GM21737 (cell line): ENCODE results near the gene THRB.
A peak's percentile ranks its signal among the peaks of the same experiment; 100 is the strongest.

Source experiments
- ATAC-seq: cut with Tn5 transposase; IDR thresholded peaks from one replicate; pipeline ENCODE4 v1.9.1; 2021; ENCODE audit warnings: mild to moderate bottlenecking, moderate library complexity; ENCODE audit not compliant: unreplicated experiment

Gene THRB

GRCh38 chr3:24242012-24242698 lies 252.5 kb downstream of the THRB start:
- no peak for ATAC-seq

- ATAC-seq = no peak
These were observed 254.3 kb downstream of the THRB start for GRCh38 chr3:24240306-24240705.

DNA sequence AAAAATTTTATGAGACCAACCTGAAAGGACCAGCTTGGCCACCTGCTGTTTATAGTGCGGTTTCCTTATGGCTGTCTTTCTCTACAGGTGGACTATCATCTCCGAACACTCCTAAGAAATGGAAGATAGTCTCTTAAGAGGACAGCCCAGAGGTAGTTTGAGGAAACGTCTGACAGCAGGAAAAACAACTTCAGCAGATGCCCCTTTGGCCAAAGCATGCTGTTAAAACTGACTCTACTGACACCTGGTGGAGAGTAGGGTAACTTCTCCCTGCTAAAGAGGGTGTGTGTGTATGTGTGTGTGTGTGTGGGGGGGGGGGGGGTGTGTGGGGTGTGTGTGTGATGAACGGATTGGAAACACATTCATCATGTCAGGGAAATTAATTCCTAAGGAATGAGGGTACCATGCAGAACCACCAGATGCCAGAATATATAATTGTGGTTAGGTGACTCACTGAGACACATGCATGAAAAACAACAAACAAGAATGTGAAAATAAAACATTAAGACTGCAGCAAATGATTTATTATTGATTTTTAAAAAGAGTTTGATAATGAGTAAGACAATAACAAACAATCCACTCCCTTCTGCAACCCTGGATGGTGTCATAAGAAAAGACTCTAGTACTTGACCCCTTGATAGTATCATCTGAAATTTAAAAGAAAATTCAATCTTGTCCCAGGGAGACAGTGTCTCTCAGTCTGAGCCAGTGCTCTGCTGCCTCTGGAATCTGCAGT lies 256.5 kb downstream of the THRB start:
- ATAC-seq = peak; percentile 69

DNA sequence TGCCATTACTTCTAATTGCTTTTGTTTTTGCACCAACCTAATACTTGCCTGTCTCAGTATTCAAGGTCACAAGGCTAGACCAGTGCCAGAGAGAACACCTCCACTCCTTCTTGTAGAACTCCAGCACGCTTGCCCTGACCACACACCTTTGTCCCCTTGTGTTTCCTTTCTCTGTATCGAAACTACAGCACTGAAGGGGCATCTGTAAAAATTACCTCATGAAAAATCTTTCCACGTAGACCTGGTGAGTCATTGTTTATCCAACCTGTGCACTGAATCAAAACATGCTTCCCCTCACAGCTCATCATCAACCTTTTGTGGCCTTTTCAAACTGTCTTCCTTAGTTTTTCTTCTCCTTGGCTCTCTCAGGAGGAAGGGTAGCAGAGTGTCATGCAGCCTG lies 259.5 kb downstream of the THRB start:
- ATAC-seq = no peak

- ATAC-seq = no peak
These were observed 261.9 kb downstream of the THRB start for GRCh38 chr3:24232784-24233183.

DNA sequence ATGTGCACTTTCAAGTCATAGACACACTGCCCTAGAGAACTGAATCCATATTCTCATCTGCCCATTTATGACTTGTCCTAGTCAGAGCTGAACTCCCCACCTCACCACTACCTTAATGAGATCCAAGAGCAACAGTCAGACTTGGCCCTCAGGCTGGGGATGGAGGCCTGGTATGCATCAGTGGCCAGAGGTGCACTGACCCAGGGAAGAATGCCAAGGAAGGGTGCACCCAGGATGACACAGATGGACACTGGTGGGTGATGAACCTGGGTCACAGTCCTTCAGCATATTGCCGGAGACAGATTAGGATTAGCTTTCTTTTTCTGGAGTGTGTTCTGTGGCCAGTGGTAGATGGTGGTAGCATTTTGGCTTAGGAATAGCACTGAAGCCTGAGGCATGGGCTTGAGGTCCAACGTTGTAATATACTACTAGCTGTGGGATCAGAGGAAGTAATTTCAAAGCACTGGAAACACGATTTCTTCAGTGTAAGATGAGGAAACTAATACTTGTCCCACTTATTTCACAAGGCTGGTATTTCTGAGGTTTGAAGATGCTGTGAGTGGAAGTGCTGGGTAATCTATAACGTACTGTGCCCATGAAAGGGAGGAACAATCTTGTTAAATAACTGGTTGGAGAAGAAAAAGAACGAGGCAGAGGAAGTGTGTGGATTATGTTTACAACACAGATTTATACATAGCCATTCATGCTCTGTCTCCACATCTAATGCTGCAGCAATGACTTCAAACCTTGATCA lies 265.0 kb downstream of the THRB start:
- ATAC-seq = no peak

- no peak for ATAC-seq
These were observed 267.0 kb downstream of the THRB start for GRCh38 chr3:24227635-24228034.

GRCh38 chr3:24226397-24226796 lies 268.3 kb downstream of the THRB start:
- no peak for ATAC-seq

- ATAC-seq = no peak
These were observed 269.2 kb downstream of the THRB start for GRCh38 chr3:24225385-24225950.

GRCh38 chr3:24224666-24225384 lies 269.8 kb downstream of the THRB start:
- no peak for ATAC-seq

DNA sequence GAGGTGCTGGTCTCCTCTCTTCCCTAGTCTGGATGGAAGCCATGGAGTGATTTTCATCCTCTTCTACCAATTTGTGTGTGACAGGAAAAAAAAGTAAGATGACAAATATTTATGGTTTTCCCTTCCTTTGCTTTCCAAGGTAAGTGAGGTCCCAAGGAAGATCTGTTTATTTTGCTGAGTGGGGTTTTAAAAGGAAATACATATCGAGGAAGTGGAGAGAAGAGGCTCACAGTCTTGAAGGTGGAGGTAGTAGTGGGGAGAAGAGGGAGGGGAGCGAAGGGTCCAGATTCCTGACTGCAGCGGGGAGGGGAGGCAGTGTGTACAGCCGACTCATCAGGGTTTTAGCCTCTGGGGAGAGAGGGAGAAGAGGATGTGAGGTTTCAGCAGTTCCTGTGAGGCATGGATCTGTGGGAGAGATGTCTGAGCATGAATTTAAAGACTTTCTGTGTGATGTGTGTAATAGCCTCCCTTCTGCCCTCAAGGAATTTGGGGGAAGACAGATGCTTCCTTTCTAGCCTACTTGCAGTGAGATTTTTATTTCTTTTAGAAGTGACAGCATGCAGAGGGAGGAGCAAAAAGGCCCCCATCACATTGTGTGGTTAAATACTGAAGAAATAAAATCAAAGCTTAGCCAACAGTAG lies 272.4 kb downstream of the THRB start:
- ATAC-seq = no peak

DNA sequence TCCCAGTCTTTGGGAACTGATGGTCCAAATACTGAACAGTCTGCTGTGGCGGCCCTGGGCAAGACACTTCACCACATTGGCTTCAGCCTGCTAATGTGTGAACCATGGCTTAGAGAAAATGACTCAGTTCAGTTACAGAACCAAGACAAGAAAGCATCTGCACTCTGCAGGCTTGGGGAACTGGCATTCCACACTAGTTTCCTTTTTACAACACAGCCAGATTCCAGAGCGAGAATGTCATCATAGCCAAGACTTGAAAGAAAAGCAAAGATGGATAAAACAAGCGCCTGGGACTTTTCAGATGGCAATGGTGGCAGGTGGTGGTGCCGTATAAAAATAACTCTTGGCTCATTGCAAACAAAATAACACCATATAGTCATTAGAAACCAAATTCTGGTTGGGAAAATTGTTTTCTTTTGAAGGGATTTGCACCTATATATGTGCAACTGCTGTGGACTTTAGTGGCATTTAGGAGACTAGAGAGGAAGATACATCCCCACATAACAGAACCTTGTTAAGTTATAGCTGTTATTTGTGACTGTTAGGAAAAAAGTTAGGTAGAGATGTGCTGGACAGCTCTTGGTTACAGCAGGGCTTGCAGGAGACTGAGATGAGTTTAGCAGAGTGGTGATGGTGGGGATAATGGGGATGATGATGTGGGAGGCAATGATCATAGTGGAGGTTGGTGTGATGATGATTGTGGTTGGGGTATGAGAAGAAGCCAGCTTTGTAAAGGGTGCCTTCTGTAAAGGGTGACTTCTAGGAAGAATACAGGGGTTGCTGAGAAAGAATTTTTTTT lies 273.6 kb downstream of the THRB start:
- ATAC-seq = no peak

DNA sequence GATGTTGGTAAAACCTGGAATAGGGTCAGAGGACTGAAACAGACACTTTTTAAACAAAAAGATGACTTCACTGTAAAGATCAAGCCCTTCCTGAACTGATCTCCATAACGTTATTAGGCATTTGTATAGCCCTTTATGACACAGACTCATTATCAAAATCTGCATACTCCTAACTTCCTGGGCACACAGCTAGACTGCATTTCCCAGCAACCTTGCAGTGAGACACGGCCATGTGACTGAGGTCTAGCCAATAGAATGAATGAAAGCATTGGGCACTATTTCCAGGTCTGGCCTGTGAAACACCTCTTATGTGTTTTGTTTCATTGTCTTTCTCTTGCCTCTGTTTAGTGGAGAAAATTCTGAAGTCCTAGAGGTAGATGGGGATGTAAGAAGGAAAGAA lies 279.1 kb downstream of the THRB start:
- no peak for ATAC-seq

DNA sequence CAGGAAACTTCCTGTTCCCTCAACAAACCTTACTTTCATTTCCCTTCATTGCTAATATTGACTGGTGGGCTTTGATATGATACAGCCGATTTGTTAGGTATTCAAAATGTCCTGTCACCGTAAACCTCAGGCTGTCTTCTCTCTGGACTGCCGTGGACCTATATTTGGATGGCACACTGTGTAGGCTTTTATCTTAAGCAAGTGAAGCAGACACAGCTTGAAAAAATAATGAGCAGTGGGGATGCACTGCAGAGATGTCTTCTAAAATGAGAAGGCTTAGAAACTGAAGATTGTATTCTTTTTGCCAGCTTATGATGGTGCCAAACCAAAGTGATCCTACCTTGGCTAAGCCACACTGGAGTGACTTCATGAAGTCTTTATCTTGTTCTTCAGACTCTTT lies 283.3 kb downstream of the THRB start:
- no peak for ATAC-seq

GRCh38 chr3:24202071-24202470 lies 292.6 kb downstream of the THRB start:
- ATAC-seq = no peak

GRCh38 chr3:24201301-24201700 lies 293.3 kb downstream of the THRB start:
- no peak for ATAC-seq

DNA sequence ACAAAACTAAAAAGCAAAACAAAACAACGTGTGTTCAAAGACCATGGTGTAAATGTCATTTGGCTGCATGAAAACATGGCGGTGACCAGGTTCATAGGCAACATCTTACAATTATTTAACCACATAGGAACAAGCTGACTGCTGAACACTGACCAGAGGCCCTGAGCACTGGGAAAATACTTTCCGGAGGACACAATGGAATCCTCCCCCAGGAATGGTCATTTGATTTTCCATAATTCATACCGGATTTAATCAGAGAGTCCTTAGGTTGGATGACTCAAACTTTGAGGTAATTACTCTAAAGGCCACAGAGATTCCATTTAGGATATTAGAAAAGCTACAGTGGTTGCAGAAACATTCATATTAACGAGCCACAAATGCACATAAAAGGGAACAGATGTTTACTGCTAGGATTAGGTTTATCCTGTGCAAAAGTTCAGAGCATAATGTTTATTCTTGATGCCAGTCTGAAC lies 294.8 kb downstream of the THRB start:
- ATAC-seq = no peak

GRCh38 chr3:24199300-24199699 lies 295.4 kb downstream of the THRB start:
- no peak for ATAC-seq

- ATAC-seq = no peak
These were observed 295.9 kb downstream of the THRB start for GRCh38 chr3:24198728-24199127.
